AG04449 (cell line): ENCODE measurements around the gene ABCA8.
A peak's percentile ranks its signal among the peaks of the same experiment; 100 is the strongest.

ENCODE experiments used
- CTCF ChIA-PET: fragments of 350-600 bp; formaldehyde crosslinking; extraction: SDS; loops from one replicate; lab custom pipeline; 2021; ENCODE audit warnings: antibody characterized with exemption; lab: Yijun Ruan, JAX
- POLR2A ChIA-PET: fragments of 400-600, 350-600 bp; formaldehyde crosslinking; extraction: SDS; loops from one replicate; lab custom pipeline; 2020; ENCODE audit warnings: antibody characterized with exemption, inconsistent platforms; lab: Yijun Ruan, JAX
- DNase-seq: peaks from one replicate; pipeline ENCODE4 v3.0.0-alpha.2; 2010; ENCODE audit warnings: low read depth, low spot score
- H3K4me3 ChIP-seq: 2 replicates; pipeline ENCODE4 v1.5.1; 2011; ENCODE audit warnings: low read depth, mild to moderate bottlenecking, control low read depth, low read length
- CTCF ChIP-seq: IDR thresholded peaks from one replicate; pipeline ENCODE4 v1.5.1; 2011; ENCODE audit warnings: mild to moderate bottlenecking, moderate library complexity, low read length, control low read depth, inconsistent platforms; ENCODE audit not compliant: insufficient read depth; ENCODE audit errors: missing control alignments

The ABCA8 gene

GRCh38 chr17:68924793-68925720 is 30.1 kb downstream of the ABCA8 start:
- H3K4me3 ChIP-seq = no peak overlapping the region
- ChIA-PET POLR2A (no interaction called here), CTCF (interaction anchor here (0.6 kb wide), 1 partner anchor 108 kb away, joined by 3 read pairs; no protein-coding TSS in a partner anchor)
- no peak for DNase-seq
- TF ChIP-seq CTCF = no peak

- ChIA-PET CTCF (interaction anchor here (0.7 to 1.6 kb wide), 2 partner anchors 116 to 133 kb away, joined by 3 to 5 read pairs; no protein-coding TSS in a partner anchor), POLR2A (no interaction called here)
- H3K4me3 ChIP-seq = no peak overlapping the region
- DNase-seq = no peak
- TF ChIP-seq CTCF = no peak
Observed at GRCh38 chr17:68910789-68911431, 44.3 kb downstream of the ABCA8 start.

GRCh38 chr17:68910251-68910705 is 44.9 kb downstream of the ABCA8 start:
- no peak overlapping the region for H3K4me3 ChIP-seq
- TF ChIP-seq CTCF = no peak
- no peak for DNase-seq
- ChIA-PET POLR2A (no interaction called here), CTCF (interaction anchor here (1.6 kb wide), 1 partner anchor 132 kb away, joined by 5 read pairs; no protein-coding TSS in a partner anchor)

GRCh38 chr17:68909066-68909465 is 46.1 kb downstream of the ABCA8 start:
- peak; percentile 89 for DNase-seq
- ChIA-PET CTCF (interaction anchor here (0.8 to 1.2 kb wide), 3 partner anchors 114 to 137 kb away, joined by 3 to 4 read pairs (median 3); no protein-coding TSS in a partner anchor), POLR2A (no interaction called here)
- TF ChIP-seq CTCF = no peak
- no peak overlapping the region for H3K4me3 ChIP-seq

- no peak for DNase-seq
- ChIA-PET POLR2A (no interaction called here), CTCF (interaction anchor here (1.0 to 1.1 kb wide), 2 partner anchors 113 to 131 kb away, joined by 3 to 5 read pairs; no protein-coding TSS in a partner anchor)
- no peak for TF ChIP-seq CTCF
- no peak overlapping the region for H3K4me3 ChIP-seq
Observed at GRCh38 chr17:68908045-68908444, 47.1 kb downstream of the ABCA8 start.
